Prostate gland (tissue), 2 donors: ENCODE data around the gene MORC3. TPM values are rescaled to one million over a fixed set of nuclear protein-coding genes. Genes with fewer than 3 reads are reported as not detected.
A peak's percentile ranks its signal among the peaks of the same experiment; 100 is the strongest.

ENCODE experiments used
- DNase-seq: peaks from one replicate; pipeline ENCODE4 v3.0.0-alpha.2; 2019; ENCODE audit warnings: low spot score
- H3K27ac ChIP-seq, 2 donors: fragments of 200-600 bp; sonication (generic); 2 replicates each; pipeline ENCODE4 v1.5.1; 2017 to 2019
- H3K27me3 ChIP-seq: fragments of 200-600 bp; sonication (generic); replicated peaks from 2 replicates; pipeline ENCODE4 v1.5.1; 2019; ENCODE audit not compliant: insufficient read depth
- H3K36me3 ChIP-seq, 2 donors: fragments of 200-600 bp; sonication (generic); 1 replicate in 1 of 2; 2 replicates in 1 of 2; pipeline versions ENCODE4 v1.5.1 to v1.8.1; 2017 to 2019
- H3K4me1 ChIP-seq: fragments of 200-600 bp; sonication (generic); replicated peaks from 2 replicates; pipeline ENCODE4 v1.5.1; 2019
- H3K4me3 ChIP-seq, 2 donors: fragments of 200-600 bp; sonication (generic); 2 replicates each; pipeline ENCODE4 v1.5.1; 2017 to 2019
- H3K9me3 ChIP-seq: fragments of 200-600 bp; sonication (generic); 2 replicates; pipeline ENCODE4 v1.5.1; 2017
- POLR2A ChIP-seq: fragments of 450-650 bp; IDR thresholded peaks from one replicate; pipeline ENCODE4 v1.6.1; 2016; ENCODE audit warnings: antibody characterized with exemption, mild to moderate bottlenecking
- POLR2AphosphoS5 ChIP-seq: sonication (generic); formaldehyde crosslinking; IDR thresholded peaks from one replicate; pipeline ENCODE4 v1.6.1; 2017; ENCODE audit warnings: antibody characterized with exemption
- WGBS: methylation state at CpG from one replicate; pipeline ENCODE4 v1.1.5; 2018; 5-methylcytosine and 5-hydroxymethylcytosine counted together
- intact Hi-C: fragments of 100-400 bp; cut with DNase I; formaldehyde crosslinking; loops from one replicate; pipeline ENCODE4 v1.14.2; 2022
- total RNA-seq, 2 donors: library from RNA; depleted of rRNA; stranded (reverse); fragments of >200 nt; gene quantifications; one replicate each; pipeline ENCODE4 v1.1.0, GENCODE V29; 2016
- TF ChIP-seq, protein P1 (sequence below), 4 experiments: fragments of 200-600 bp in 2 of 4; fragments of 450-650 bp in 2 of 4; sonication (generic) in 2 of 4; IDR thresholded peaks; 1 replicate in 3 of 4; 2 replicates in 1 of 4; pipeline ENCODE4 v1.5.1; 2016 to 2019; ENCODE audit warnings: antibody characterized with exemption in 4 of 4, mild to moderate bottlenecking in 2 of 4, moderate library complexity in 2 of 4

The MORC3 gene
- total RNA-seq, 2 donors from 2014 or later = 34.8 to 42.0 TPM

DNA sequence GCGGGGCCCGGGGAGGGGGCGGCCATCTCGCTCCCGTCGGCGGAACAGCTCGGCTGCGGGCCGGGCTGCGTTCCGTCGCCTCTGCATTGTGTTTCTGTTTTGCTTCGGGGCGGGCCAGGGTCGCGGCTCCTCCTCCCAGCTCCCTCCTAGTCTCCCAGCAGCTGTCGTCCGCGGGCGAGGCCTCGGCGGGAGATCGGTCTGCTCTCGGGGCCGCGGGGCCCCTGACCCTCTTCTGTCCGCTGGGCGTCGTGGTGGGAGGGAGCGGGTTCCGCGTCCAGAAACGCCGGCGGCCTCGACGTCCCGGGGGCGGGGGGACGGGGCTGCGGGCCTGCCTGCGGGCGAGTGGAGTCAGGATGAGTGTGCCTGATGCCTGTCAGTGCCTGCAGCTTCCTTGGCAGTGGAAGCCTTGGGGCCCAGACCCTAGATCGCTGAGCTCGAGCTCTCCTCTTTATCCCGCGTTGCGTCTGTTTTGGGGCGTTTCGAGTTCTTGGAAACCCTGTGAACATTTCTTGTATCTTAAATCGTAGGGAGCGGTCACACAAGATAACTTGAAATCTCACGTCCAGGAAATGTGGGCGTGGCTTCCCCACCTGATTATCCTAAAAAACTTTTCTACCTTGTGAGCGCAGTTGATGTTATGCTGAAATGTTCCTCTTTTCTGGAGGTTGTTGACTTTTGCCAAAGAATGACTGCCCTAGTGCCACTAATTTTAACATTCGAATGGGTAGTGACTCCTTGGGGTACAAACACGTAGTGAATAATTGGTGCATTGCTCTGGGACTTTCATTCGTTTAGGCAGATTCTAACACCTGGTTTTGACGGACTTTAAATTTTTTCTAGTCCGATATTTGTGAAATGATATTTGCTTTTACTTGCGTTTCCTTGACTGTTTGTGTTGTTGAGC, 676 bp downstream of the MORC3 start:
- H3K4me3 ChIP-seq = peak overlapping the region; percentile 88 to 91
- H3K36me3 ChIP-seq = no peaks in the 10 kb centered on the region
- intact Hi-C loops = loop anchor here (2.0 to 5.0 kb wide), 3 partner anchors 62 to 178 kb away; partner anchors contain the start of gene DOP1B
- under 1% methylated on average over 44 of the region's 62 CpGs for WGBS
- H3K27ac ChIP-seq = peak overlapping the region; percentile 98
- peak; percentile 66 for DNase-seq
- H3K4me1 ChIP-seq = peaks cover 4% of the 10 kb centered on the region
- TF ChIP-seq POLR2A (peak; percentile 34), POLR2AphosphoS5 (peak; percentile 58)
- TF ChIP-seq, protein P1, sequence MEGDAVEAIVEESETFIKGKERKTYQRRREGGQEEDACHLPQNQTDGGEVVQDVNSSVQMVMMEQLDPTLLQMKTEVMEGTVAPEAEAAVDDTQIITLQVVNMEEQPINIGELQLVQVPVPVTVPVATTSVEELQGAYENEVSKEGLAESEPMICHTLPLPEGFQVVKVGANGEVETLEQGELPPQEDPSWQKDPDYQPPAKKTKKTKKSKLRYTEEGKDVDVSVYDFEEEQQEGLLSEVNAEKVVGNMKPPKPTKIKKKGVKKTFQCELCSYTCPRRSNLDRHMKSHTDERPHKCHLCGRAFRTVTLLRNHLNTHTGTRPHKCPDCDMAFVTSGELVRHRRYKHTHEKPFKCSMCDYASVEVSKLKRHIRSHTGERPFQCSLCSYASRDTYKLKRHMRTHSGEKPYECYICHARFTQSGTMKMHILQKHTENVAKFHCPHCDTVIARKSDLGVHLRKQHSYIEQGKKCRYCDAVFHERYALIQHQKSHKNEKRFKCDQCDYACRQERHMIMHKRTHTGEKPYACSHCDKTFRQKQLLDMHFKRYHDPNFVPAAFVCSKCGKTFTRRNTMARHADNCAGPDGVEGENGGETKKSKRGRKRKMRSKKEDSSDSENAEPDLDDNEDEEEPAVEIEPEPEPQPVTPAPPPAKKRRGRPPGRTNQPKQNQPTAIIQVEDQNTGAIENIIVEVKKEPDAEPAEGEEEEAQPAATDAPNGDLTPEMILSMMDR (IDR thresholded peaks at IDR 0.05) = no peak
- no peaks in the 10 kb centered on the region for H3K9me3 ChIP-seq
- no peaks in the 10 kb centered on the region for H3K27me3 ChIP-seq

DNA sequence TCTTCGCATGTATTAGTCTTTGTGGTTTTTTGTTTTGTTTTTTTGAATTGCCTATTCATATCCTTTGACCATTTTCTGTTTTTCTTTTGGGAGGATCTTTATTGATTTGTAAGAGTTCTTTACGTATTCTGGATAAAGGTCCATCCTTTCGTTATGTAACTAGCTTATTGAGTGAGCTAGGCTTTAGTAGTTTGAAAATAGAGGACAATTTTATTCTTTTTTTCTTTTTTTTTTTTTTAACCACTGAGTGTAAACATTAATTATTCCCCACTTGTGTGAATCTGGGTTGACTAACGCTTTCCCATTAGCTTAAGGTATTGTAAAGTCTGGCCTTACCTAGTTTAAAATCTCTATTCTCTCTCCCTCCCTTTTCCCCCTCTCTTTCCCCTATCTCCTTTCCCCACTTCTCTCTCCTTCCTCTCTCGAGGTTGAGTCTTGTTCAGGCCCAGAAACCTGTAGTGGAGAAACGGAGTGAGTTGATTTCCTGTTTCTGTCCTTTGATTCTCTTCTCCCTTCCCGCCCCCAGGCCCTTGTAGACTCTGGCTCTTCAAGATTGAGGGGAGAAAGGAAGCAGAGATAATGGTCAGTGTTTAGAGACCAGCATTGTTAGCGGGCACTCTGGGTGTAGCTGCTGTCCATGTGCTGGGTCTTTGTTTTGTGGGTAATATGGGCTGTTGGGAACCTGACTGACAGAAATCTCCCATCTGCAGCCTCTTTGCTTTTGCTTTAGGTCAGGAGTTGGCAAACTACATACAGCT, 1.5 kb downstream of the MORC3 start:
- 11% methylated on average over 8 of the region's 8 CpGs for WGBS
- H3K9me3 ChIP-seq = no peaks in the 10 kb centered on the region
- peaks cover 4% of the 10 kb centered on the region for H3K4me1 ChIP-seq
- H3K4me3 ChIP-seq = peak overlapping the region; percentile 88 to 91
- peak; percentile 17 for DNase-seq
- peak overlapping the region; percentile 98 for H3K27ac ChIP-seq
- no peaks in the 10 kb centered on the region for H3K36me3 ChIP-seq
- TF ChIP-seq POLR2A (no peak), POLR2AphosphoS5 (no peak)
- TF ChIP-seq, protein P1 (IDR thresholded peaks at IDR 0.05) = no peak
- intact Hi-C loops = loop anchor here (2.0 to 5.0 kb wide), 3 partner anchors 61 to 179 kb away; partner anchors contain the start of gene DOP1B
- H3K27me3 ChIP-seq = no peaks in the 10 kb centered on the region

DNA sequence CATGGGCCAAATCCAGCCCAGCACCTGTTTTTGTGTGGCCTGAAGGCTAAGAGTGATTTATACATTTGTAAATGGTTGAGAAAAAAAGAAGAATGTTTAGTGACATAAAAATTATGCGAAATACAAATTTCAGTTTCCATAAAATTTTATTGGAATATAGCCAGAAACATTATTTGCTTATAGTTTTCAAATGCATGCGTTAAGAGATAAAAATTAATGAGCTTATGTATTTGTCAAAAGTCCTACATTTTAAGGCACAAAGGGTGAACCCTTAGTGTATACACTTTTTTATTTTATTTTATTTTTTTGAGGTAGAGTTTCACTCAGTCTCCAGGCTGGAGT, 2.1 kb downstream of the MORC3 start:
- peak overlapping the region in 1 of 2 donors; percentile 91 for H3K4me3 ChIP-seq
- peak overlapping the region; percentile 98 for H3K27ac ChIP-seq
- no peak for TF ChIP-seq POLR2AphosphoS5
- no peak for TF ChIP-seq POLR2A
- TF ChIP-seq, protein P1 (IDR thresholded peaks at IDR 0.05) = no peak
- 22% methylated on average over 2 of the region's 2 CpGs for WGBS
- DNase-seq = no peak
- no peaks in the 10 kb centered on the region for H3K36me3 ChIP-seq
- H3K9me3 ChIP-seq = no peaks in the 10 kb centered on the region
- intact Hi-C loops = loop anchor here (5.0 kb wide), 2 partner anchors 60 to 180 kb away; no protein-coding TSS in a partner anchor
- H3K27me3 ChIP-seq = no peaks in the 10 kb centered on the region
- peaks cover 4% of the 10 kb centered on the region for H3K4me1 ChIP-seq

DNA sequence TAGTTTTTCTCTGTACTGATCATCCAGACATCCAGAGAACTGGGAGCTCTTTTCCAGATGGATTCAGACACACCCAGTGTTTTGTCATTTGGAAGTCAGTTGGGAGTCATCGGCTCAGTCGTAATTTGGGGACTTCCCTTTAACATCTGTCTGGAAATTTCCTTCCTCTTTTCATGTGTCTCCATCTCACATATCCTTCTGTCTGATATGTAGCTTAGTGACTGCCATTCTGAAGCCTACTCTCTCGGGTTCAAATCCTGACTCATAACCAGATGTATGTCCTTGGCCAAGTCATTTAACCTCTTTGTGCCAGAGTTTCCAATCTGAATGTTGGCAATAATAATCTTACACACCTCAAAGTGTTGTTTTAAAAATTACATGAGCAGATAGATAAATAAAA, 3.0 kb downstream of the MORC3 start:
- Histone ChIP-seq H3K27ac (no peak overlapping the region), H3K4me1 (peaks cover 4% of the 10 kb centered on the region), H3K4me3 (no peak overlapping the region), H3K36me3 (no peaks in the 10 kb centered on the region), H3K27me3 (no peaks in the 10 kb centered on the region), H3K9me3 (no peaks in the 10 kb centered on the region)
- TF ChIP-seq POLR2AphosphoS5 (no peak), POLR2A (no peak)
- TF ChIP-seq, protein P1 (IDR thresholded peaks at IDR 0.05) = no peak
- DNase-seq = no peak
- intact Hi-C loops = loop anchor here (5.0 kb wide), 2 partner anchors 59 to 181 kb away; no protein-coding TSS in a partner anchor
- 55% methylated on average over 3 of the region's 3 CpGs for WGBS
